GM12878 (cell line): ENCODE data around the gene HOXA2. TPM values are rescaled to one million over a fixed set of nuclear protein-coding genes. Genes with fewer than 3 reads are reported as not detected.

Experiments
- ATAC-seq: fragments of 200-7000 bp; cut with Tn5 transposase; 3 replicates; pipeline ENCODE4 v1.9.1; 2020; ENCODE audit warnings: mild to moderate bottlenecking, moderate library complexity
- BruUV-seq: library from RNA; stranded (reverse); fragments of 400-500 nt; replicated peaks from 2 replicates; lab custom pipeline; 2021; lab: Mats Ljungman, UMichigan
- CTCF ChIA-PET: fragments of 300-600 bp; sonication (Branson Sonifier 250); formaldehyde crosslinking; extraction: SDS; loops from one replicate; lab custom pipeline; 2021; ENCODE audit warnings: inconsistent platforms; lab: Yijun Ruan, JAX
- POLR2A ChIA-PET: fragments of 350-600 bp; formaldehyde crosslinking; extraction: SDS; loops from one replicate; lab custom pipeline; 2021; ENCODE audit warnings: inconsistent platforms; lab: Charles Lee
- RAD21 ChIA-PET: fragments of 300-600 bp; sonication (Branson Sonifier 250); formaldehyde crosslinking; loops from one replicate; lab custom pipeline; 2023; ENCODE audit warnings: antibody characterized with exemption; ENCODE audit not compliant: unreplicated experiment; lab: Charles Lee
- SMC1A ChIA-PET: fragments of 300-600 bp; sonication (Branson Sonifier 250); formaldehyde crosslinking; loops from one replicate; lab custom pipeline; 2023; ENCODE audit not compliant: unreplicated experiment, uncharacterized antibody; lab: Charles Lee
- DNase-seq: peaks from one replicate; pipeline ENCODE4 v3.0.0-alpha.2; 2011; ENCODE audit warnings: low read depth, low spot score
- FAIRE-seq: peaks from 3 replicates; lab custom pipeline; 2011; peaks lifted over from hg19 to GRCh38; lab: Jason Lieb, UNC
- H2AFZ ChIP-seq: 2 replicates; pipeline ENCODE4 v1.6.0; 2011; ENCODE audit warnings: low read depth, low read length, control low read depth; ENCODE audit not compliant: control insufficient read depth
- H3K27ac ChIP-seq: 2 replicates; pipeline ENCODE4 v1.5.1; 2011; ENCODE audit warnings: control low read depth; ENCODE audit not compliant: control insufficient read depth, insufficient read depth
- H3K27me3 ChIP-seq, 2 experiments: replicated peaks in 1 of 2; 2 replicates each; pipeline versions ENCODE4 v1.6.0 to v1.6.1; 2011; ENCODE audit warnings: low read length in 1 of 2; ENCODE audit not compliant: control insufficient read depth in 2 of 2, insufficient read depth in 2 of 2
- H3K36me3 ChIP-seq, 2 experiments: 2 replicates each; pipeline ENCODE4 v1.5.1; 2011; ENCODE audit warnings: low read length in 1 of 2; ENCODE audit not compliant: control insufficient read depth in 2 of 2, insufficient read depth in 2 of 2
- H3K4me1 ChIP-seq: 2 replicates; pipeline ENCODE4 v1.6.1; 2011; ENCODE audit warnings: mild to moderate bottlenecking, low read length, moderate library complexity, mixed read lengths; ENCODE audit not compliant: control insufficient read depth, insufficient read depth
- H3K4me2 ChIP-seq: 2 replicates; pipeline ENCODE4 v1.6.0; 2011; ENCODE audit warnings: control low read depth; ENCODE audit not compliant: control insufficient read depth, insufficient read depth
- H3K4me3 ChIP-seq: fragments of 200-600 bp; sonication (generic); 2 replicates; pipeline ENCODE4 v1.5.1; 2016
- H3K79me2 ChIP-seq: 2 replicates; pipeline ENCODE4 v1.6.0; 2011; ENCODE audit warnings: low read length; ENCODE audit not compliant: control insufficient read depth, insufficient read depth
- H3K9ac ChIP-seq: 2 replicates; pipeline ENCODE4 v1.8.0; 2011; ENCODE audit warnings: low read length, control low read depth, mixed read lengths; ENCODE audit not compliant: control insufficient read depth, insufficient read depth
- H3K9me3 ChIP-seq: replicated peaks from 3 replicates; pipeline ENCODE4 v1.5.1; 2011; ENCODE audit warnings: mild to moderate bottlenecking, low read length; ENCODE audit not compliant: control insufficient read depth, insufficient read depth
- H4K20me1 ChIP-seq: 2 replicates; pipeline ENCODE4 v1.6.0; 2011; ENCODE audit not compliant: control insufficient read depth, insufficient read depth
- ATF7 ChIP-seq: fragments of 450-650 bp; IDR thresholded peaks from 2 replicates; pipeline ENCODE4 v1.6.1; 2016; ENCODE audit warnings: low read depth, mild to moderate bottlenecking
- CREM ChIP-seq: IDR thresholded peaks from 2 replicates; pipeline ENCODE4 v1.6.1; 2014; ENCODE audit warnings: antibody characterized with exemption, low read depth
- GATAD2B ChIP-seq: fragments of 450-650 bp; conservative IDR thresholded peaks from 2 replicates; pipeline ENCODE4 v1.6.1; 2017; ENCODE audit warnings: low read depth, mild to moderate bottlenecking, moderate library complexity
- JUND ChIP-seq: IDR thresholded peaks from 2 replicates; pipeline ENCODE4 v1.6.1; 2012; ENCODE audit warnings: low read depth, mild to moderate bottlenecking, low read length, improper control_type of control experiment, moderate library complexity
- NRF1 ChIP-seq: conservative IDR thresholded peaks from 2 replicates; pipeline ENCODE4 v1.6.1; 2011; ENCODE audit warnings: mild to moderate bottlenecking, low read depth, low read length, improper control_type of control experiment
- PAX8 ChIP-seq: fragments of 450-650 bp; IDR thresholded peaks from 2 replicates; pipeline ENCODE4 v1.6.1; 2017; ENCODE audit warnings: mild to moderate bottlenecking, moderate library complexity
- RBBP5 ChIP-seq: fragments of 200-600 bp; sonication (generic); conservative IDR thresholded peaks from 2 replicates; pipeline ENCODE4 v1.6.1; 2016
- SPI1 ChIP-seq: IDR thresholded peaks from 2 replicates; pipeline ENCODE4 v1.6.1; 2011; ENCODE audit warnings: low read depth, mild to moderate bottlenecking, low read length, moderate library complexity, borderline replicate concordance; ENCODE audit not compliant: insufficient read depth
- SREBF2 ChIP-seq: IDR thresholded peaks from 2 replicates; pipeline ENCODE4 v1.6.1; 2012; ENCODE audit warnings: mild to moderate bottlenecking, low read length
- TCF3 ChIP-seq: IDR thresholded peaks from 2 replicates; pipeline ENCODE4 v1.6.1; 2012; ENCODE audit warnings: low read depth, mild to moderate bottlenecking, low read length, borderline replicate concordance; ENCODE audit not compliant: insufficient read depth
- ZNF24 ChIP-seq: fragments of 450-650 bp; IDR thresholded peaks from 2 replicates; pipeline ENCODE4 v1.6.1; 2017; ENCODE audit warnings: antibody characterized with exemption, mild to moderate bottlenecking
- ZNF274 ChIP-seq: IDR thresholded peaks from one replicate; pipeline ENCODE4 v1.8.0; 2011; ENCODE audit not compliant: insufficient read length, insufficient read depth
- WGBS: methylation state at CpG from one replicate; pipeline ENCODE4 v1.1.6; 2016; ENCODE audit warnings: low lambda C conversion rate; ENCODE audit not compliant: insufficient replicate concordance, insufficient coverage; ENCODE audit errors: missing lambda C conversion rate; 5-methylcytosine and 5-hydroxymethylcytosine counted together
- in situ Hi-C: fragments of 300-500 bp; cut with MboI; formaldehyde crosslinking; loops from 9 replicates; pipeline ENCODE4 v1.14.3; 2018; ENCODE audit warnings: mixed read lengths
- intact Hi-C: fragments of 100-400 bp; cut with micrococcal nuclease; formaldehyde crosslinking; loops from one replicate; pipeline ENCODE4 v1.14.2; 2022; ENCODE audit not compliant: unreplicated experiment
- polyA plus RNA-seq, 11 experiments: library from polyadenylated mRNA; depleted of rRNA in 4 of 11; unstranded in 6 of 11; stranded (reverse) in 5 of 11; fragments of >200 nt; fragmentation: Nextera tagmentation in 4 of 11; fragmentation: Illumina TruSeq in 1 of 11; extraction: Ambion mirVana in 4 of 11; extraction: Trizol in 1 of 11; gene quantifications; 1 replicate in 1 of 11; 2 replicates in 10 of 11; pipeline versions ENCODE4 v1.2.1 to v1.2.3, GENCODE V29; 2011 to 2016; ENCODE audit warnings: inconsistent platforms in 2 of 11, missing spikeins in 2 of 11, low read depth in 1 of 11
- total RNA-seq, 4 experiments: library from RNA; depleted of rRNA in 3 of 4; stranded (reverse); fragments of >200 nt in 3 of 4; fragmentation: Illumina TruSeq in 1 of 4; extraction: Trizol in 1 of 4; gene quantifications; 2 replicates each; pipeline versions ENCODE4 v1.2.1 to v1.2.3, GENCODE V29; 2013 to 2021
- TF ChIP-seq, protein P1 (sequence below): fragments of 450-650 bp; formaldehyde crosslinking; IDR thresholded peaks from 2 replicates; pipeline ENCODE4 v1.4.0; 2020; ENCODE audit warnings: mild to moderate bottlenecking, moderate library complexity
- TF ChIP-seq, protein P2 (sequence below): IDR thresholded peaks from 2 replicates; pipeline ENCODE4 v1.6.1; 2011; ENCODE audit warnings: low read depth, mild to moderate bottlenecking, low read length, moderate library complexity, borderline replicate concordance; ENCODE audit errors: extremely low read depth
- TF ChIP-seq, protein P3 (sequence below): fragments of 450-650 bp; IDR thresholded peaks from 2 replicates; pipeline ENCODE4 v1.6.1; 2017; ENCODE audit warnings: mild to moderate bottlenecking
- TF ChIP-seq, protein P4 (sequence below): fragments of 450-650 bp; IDR thresholded peaks from 2 replicates; pipeline ENCODE4 v1.6.1; 2014; ENCODE audit warnings: mild to moderate bottlenecking

The HOXA2 gene
- total and polyA plus RNA-seq, 10 of the 15 experiments (the other 5 are each of a cell fraction or from before 2014, with no cell fraction given), result not detected

DNA sequence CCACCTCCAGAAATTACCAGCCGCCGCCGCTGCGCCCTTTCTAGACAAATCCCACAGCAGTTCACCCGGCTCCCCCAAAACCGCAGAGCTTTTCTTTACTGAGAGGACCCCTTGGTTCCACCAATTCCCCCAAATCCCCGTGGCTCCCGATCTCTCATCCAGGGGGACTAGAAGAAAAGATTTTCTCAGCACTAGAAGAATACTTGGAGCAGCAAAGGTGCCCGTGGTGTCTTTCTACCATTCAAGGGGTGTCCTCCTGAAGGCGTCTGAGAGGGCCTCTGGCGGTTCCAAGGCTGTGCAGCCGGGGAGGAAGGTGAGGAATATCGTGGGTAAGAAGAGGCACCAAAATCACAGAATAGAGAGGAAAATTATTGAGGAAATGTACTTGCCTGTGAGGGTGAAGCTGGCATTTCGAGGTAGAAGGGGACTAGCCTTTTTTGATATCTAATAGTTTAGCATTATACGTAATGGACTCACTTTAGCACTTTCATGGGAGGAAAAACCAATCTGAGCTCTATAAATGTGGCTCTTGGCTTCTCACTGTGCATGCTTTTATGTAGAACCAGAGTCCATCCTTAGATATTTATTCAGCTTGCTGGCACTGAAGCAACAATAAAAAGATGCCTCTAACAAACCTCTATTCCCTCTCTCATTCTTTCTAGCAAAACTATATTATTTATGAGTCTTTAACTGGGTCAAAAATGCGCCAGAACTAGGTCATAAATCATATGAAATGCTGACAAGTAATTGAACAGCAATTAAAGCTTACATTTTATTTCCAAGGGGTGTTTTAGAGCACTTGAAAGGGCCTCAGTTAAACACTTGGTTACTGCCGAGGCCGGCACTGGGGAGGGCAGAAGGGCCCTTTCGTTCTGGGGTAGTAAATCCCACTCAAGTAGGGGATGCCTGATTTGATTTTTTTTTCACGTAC is 13.8 kb upstream of the HOXA2 start:
- H3K9me3 ChIP-seq, result no peaks in the 10 kb centered on the region
- BruUV-seq, result no TSS peak
- no peaks in the 10 kb centered on the region for H3K4me1 ChIP-seq
- H3K4me2 ChIP-seq, result no peak overlapping the region
- CTCF ChIA-PET, result no interaction called here
- RAD21 ChIA-PET, result no interaction called here
- H3K9ac ChIP-seq, result no peak overlapping the region
- FAIRE-seq (no peak), ATAC-seq (no peak), DNase-seq (no peak)
- no peak overlapping the region for H3K27ac ChIP-seq
- WGBS, result 40% methylated on average over 20 of the region's 20 CpGs
- H3K27me3 ChIP-seq, result no peaks in the 10 kb centered on the region
- intact Hi-C loops, result no loop called here
- TF ChIP-seq, protein P1, sequence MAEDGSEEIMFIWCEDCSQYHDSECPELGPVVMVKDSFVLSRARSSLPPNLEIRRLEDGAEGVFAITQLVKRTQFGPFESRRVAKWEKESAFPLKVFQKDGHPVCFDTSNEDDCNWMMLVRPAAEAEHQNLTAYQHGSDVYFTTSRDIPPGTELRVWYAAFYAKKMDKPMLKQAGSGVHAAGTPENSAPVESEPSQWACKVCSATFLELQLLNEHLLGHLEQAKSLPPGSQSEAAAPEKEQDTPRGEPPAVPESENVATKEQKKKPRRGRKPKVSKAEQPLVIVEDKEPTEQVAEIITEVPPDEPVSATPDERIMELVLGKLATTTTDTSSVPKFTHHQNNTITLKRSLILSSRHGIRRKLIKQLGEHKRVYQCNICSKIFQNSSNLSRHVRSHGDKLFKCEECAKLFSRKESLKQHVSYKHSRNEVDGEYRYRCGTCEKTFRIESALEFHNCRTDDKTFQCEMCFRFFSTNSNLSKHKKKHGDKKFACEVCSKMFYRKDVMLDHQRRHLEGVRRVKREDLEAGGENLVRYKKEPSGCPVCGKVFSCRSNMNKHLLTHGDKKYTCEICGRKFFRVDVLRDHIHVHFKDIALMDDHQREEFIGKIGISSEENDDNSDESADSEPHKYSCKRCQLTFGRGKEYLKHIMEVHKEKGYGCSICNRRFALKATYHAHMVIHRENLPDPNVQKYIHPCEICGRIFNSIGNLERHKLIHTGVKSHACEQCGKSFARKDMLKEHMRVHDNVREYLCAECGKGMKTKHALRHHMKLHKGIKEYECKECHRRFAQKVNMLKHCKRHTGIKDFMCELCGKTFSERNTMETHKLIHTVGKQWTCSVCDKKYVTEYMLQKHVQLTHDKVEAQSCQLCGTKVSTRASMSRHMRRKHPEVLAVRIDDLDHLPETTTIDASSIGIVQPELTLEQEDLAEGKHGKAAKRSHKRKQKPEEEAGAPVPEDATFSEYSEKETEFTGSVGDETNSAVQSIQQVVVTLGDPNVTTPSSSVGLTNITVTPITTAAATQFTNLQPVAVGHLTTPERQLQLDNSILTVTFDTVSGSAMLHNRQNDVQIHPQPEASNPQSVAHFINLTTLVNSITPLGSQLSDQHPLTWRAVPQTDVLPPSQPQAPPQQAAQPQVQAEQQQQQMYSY (CRISPR knock-in tag), result no peak
- TF ChIP-seq SREBF2 (no peak), PAX8 (no peak), ATF7 (no peak), SPI1 (no peak), JUND (no peak), ZNF274 (no peak), TCF3 (no peak), GATAD2B (no peak), ZNF24 (no peak), RBBP5 (no peak), NRF1 (no peak), CREM (no peak)
- TF ChIP-seq, protein P2, sequence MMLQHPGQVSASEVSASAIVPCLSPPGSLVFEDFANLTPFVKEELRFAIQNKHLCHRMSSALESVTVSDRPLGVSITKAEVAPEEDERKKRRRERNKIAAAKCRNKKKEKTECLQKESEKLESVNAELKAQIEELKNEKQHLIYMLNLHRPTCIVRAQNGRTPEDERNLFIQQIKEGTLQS, result no peak
- TF ChIP-seq, protein P3, sequence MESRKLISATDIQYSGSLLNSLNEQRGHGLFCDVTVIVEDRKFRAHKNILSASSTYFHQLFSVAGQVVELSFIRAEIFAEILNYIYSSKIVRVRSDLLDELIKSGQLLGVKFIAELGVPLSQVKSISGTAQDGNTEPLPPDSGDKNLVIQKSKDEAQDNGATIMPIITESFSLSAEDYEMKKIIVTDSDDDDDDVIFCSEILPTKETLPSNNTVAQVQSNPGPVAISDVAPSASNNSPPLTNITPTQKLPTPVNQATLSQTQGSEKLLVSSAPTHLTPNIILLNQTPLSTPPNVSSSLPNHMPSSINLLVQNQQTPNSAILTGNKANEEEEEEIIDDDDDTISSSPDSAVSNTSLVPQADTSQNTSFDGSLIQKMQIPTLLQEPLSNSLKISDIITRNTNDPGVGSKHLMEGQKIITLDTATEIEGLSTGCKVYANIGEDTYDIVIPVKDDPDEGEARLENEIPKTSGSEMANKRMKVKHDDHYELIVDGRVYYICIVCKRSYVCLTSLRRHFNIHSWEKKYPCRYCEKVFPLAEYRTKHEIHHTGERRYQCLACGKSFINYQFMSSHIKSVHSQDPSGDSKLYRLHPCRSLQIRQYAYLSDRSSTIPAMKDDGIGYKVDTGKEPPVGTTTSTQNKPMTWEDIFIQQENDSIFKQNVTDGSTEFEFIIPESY, result no peak
- TF ChIP-seq, protein P4, sequence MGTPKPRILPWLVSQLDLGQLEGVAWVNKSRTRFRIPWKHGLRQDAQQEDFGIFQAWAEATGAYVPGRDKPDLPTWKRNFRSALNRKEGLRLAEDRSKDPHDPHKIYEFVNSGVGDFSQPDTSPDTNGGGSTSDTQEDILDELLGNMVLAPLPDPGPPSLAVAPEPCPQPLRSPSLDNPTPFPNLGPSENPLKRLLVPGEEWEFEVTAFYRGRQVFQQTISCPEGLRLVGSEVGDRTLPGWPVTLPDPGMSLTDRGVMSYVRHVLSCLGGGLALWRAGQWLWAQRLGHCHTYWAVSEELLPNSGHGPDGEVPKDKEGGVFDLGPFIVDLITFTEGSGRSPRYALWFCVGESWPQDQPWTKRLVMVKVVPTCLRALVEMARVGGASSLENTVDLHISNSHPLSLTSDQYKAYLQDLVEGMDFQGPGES, result no peak
- no peak overlapping the region for H3K4me3 ChIP-seq
- no peaks in the 10 kb centered on the region for H3K36me3 ChIP-seq
- in situ Hi-C loops, result no loop called here
- SMC1A ChIA-PET, result interaction anchor here (0.6 kb wide), 1 partner anchor 171 kb away, joined by 3 read pairs; no protein-coding TSS in a partner anchor
- H3K79me2 ChIP-seq, result no peaks in the 10 kb centered on the region
- H2AFZ ChIP-seq, result no peak overlapping the region
- H4K20me1 ChIP-seq, result no peaks in the 10 kb centered on the region; the same call in 1 of the 2 replicates
- POLR2A ChIA-PET, result no interaction called here
